ENCODE results near the gene FARS2. TPM values are rescaled to one million over a fixed set of nuclear protein-coding genes. Genes with fewer than 3 reads are reported as not detected.
A peak's percentile ranks its signal among the peaks of the same experiment; 100 is the strongest.

The FARS2 gene
- total RNA-seq, 4 donors from 2014 or later, result 16.4 to 26.1 (median 21.4) TPM

- H3K4me1 ChIP-seq, result peaks cover 0 to 19% (median 8%) of the 10 kb centered on the region in 4 donors
- H3K27me3 ChIP-seq, result no peaks in the 10 kb centered on the region
- peaks cover 0 to 40% (median 0%) of the 10 kb centered on the region in 3 donors for H3K36me3 ChIP-seq
- no peaks in the 10 kb centered on the region for H3K9me3 ChIP-seq
- DNase-seq (ENCODE audit: low spot score in 2 of 2), result no peak
- H3K27ac ChIP-seq, result no peak overlapping the region
- 98% methylated on average over 8 of the region's 8 CpGs for WGBS, 2 donors
- H3K4me3 ChIP-seq, result no peak overlapping the region
- TF ChIP-seq POLR2A (IDR thresholded peaks at IDR 0.05) (no peak), EP300 (IDR thresholded peaks at IDR 0.05) (no peak), CTCF (IDR thresholded peaks at IDR 0.05) (no peak)
These were observed 3.9 kb upstream of the FARS2 start for GRCh38 chr6:5257400-5257799.

DNA sequence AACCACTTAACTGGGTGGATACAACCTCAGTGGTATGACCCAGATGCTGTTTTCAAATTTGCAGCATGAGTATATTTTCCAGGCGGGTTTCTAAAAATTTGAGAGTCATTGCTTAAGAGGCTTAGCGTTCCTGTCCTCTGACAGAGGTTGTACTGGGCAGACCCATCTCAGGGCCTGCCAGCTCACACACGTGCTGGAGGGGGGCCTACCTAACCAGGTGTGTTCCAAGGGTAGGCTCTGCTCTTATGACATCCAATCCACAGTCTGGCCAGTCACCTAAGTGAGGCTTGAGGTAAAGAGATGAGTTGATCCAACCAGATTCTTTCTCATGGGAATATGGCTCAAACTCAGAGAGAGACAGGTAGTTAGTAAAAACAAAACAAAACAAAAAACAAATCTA lies 1.9 kb upstream of the FARS2 start:
- DNase-seq (ENCODE audit: low spot score in 2 of 2), result no peak
- no peaks in the 10 kb centered on the region for H3K9me3 ChIP-seq
- H3K36me3 ChIP-seq, result peaks cover 0 to 23% (median 0%) of the 10 kb centered on the region in 3 donors
- peak overlapping the region in 2 of 4 donors; percentile 84 to 87 for H3K4me3 ChIP-seq
- TF ChIP-seq POLR2A (IDR thresholded peaks at IDR 0.05) (no peak), EP300 (IDR thresholded peaks at IDR 0.05) (no peak)
- no peaks in the 10 kb centered on the region for H3K27me3 ChIP-seq
- peaks cover 0 to 25% (median 12%) of the 10 kb centered on the region in 4 donors for H3K4me1 ChIP-seq
- WGBS, 2 donors, result 73 to 83% methylated on average over 3 of the region's 3 CpGs
- H3K27ac ChIP-seq, result no peak overlapping the region

- Histone ChIP-seq H3K36me3 (peaks cover 0 to 17% (median 0%) of the 10 kb centered on the region in 3 donors), H3K27me3 (no peaks in the 10 kb centered on the region), H3K4me1 (peaks cover 0 to 28% (median 12%) of the 10 kb centered on the region in 4 donors), H3K9me3 (no peaks in the 10 kb centered on the region), H3K27ac (peak overlapping the region; percentile 94 to 97 (median 95)), H3K4me3 (peak overlapping the region; percentile 73 to 90 (median 86))
- 3 to 7% methylated on average over 16 to 20 of the region's 22 CpGs for WGBS, 2 donors
- TF ChIP-seq CTCF (IDR thresholded peaks at IDR 0.05) (no peak), POLR2A (IDR thresholded peaks at IDR 0.05) (no peak), EP300 (IDR thresholded peaks at IDR 0.05) (no peak)
- peak in 1 of 2 donors; percentile 15 for DNase-seq (ENCODE audit: low spot score in 2 of 2)
These were observed 1.1 kb upstream of the FARS2 start for GRCh38 chr6:5260111-5260620.

- no peaks in the 10 kb centered on the region for H3K9me3 ChIP-seq
- no peaks in the 10 kb centered on the region for H3K27me3 ChIP-seq
- TF ChIP-seq CTCF (IDR thresholded peaks at IDR 0.05), result no peak
- no peak for TF ChIP-seq POLR2A (IDR thresholded peaks at IDR 0.05)
- no peak for TF ChIP-seq EP300 (IDR thresholded peaks at IDR 0.05)
- DNase-seq (ENCODE audit: low spot score in 2 of 2), result no peak
- H3K4me1 ChIP-seq, result peaks cover 0 to 28% (median 12%) of the 10 kb centered on the region in 4 donors
- H3K4me3 ChIP-seq, result peak overlapping the region; percentile 73 to 90 (median 86)
- peak overlapping the region; percentile 94 to 97 (median 95) for H3K27ac ChIP-seq
- 0 to 1% methylated on average over 19 of the region's 19 CpGs for WGBS, 2 donors
- peaks cover 0 to 12% (median 0%) of the 10 kb centered on the region in 3 donors for H3K36me3 ChIP-seq
These were observed 314 bp downstream of the FARS2 start for GRCh38 chr6:5261545-5262109.

- H3K9me3 ChIP-seq, result no peaks in the 10 kb centered on the region
- 93% methylated on average over 2 of the region's 2 CpGs for WGBS, 2 donors
- H3K4me3 ChIP-seq, result no peak overlapping the region
- no peaks in the 10 kb centered on the region for H3K27me3 ChIP-seq
- H3K27ac ChIP-seq, result no peak overlapping the region
- peaks cover 0 to 17% (median 5%) of the 10 kb centered on the region in 4 donors for H3K4me1 ChIP-seq
- no peak for DNase-seq (ENCODE audit: low spot score in 2 of 2)
- no peaks in the 10 kb centered on the region for H3K36me3 ChIP-seq
- TF ChIP-seq EP300 (IDR thresholded peaks at IDR 0.05) (no peak), POLR2A (IDR thresholded peaks at IDR 0.05) (no peak), CTCF (IDR thresholded peaks at IDR 0.05) (no peak)
These were observed 5.1 kb downstream of the FARS2 start for GRCh38 chr6:5266423-5266822.
